OCI-LY1 (cell line): ENCODE measurements around the gene NAA10.

Experiments
- H2AFZ ChIP-seq: fragments of 200-600 bp; sonication (generic), shearing (Covaris generic); 2 replicates; pipeline ENCODE4 v1.6.0; 2014; ENCODE audit warnings: antibody characterized with exemption, mild to moderate bottlenecking, low read length
- H3F3A ChIP-seq: fragments of 200-600 bp; sonication (generic), shearing (Covaris generic); 2 replicates; pipeline ENCODE4 v1.6.0; 2014; ENCODE audit warnings: mild to moderate bottlenecking, antibody characterized with exemption, low read length, moderate library complexity; ENCODE audit not compliant: insufficient read depth
- H3K27ac ChIP-seq: fragments of 200-600 bp; sonication (generic); 2 replicates; pipeline ENCODE4 v1.5.1; 2014; ENCODE audit warnings: low read length, mixed run types, mild to moderate bottlenecking, low read depth; ENCODE audit not compliant: poor library complexity, severe bottlenecking
- H3K27me3 ChIP-seq: fragments of 200-600 bp; sonication (generic); 2 replicates; pipeline ENCODE4 v1.6.0; 2014; ENCODE audit warnings: antibody characterized with exemption, mild to moderate bottlenecking, low read length, moderate library complexity; ENCODE audit not compliant: insufficient read depth
- H3K36me3 ChIP-seq: fragments of 200-600 bp; sonication (generic); 2 replicates; pipeline ENCODE4 v1.6.1; 2014; ENCODE audit warnings: mild to moderate bottlenecking, antibody characterized with exemption, low read length, moderate library complexity, mixed read lengths; ENCODE audit not compliant: insufficient read depth
- H3K4me1 ChIP-seq: fragments of 200-600 bp; sonication (generic); 2 replicates; pipeline ENCODE4 v1.5.1; 2014; ENCODE audit warnings: mild to moderate bottlenecking, low read length, moderate library complexity; ENCODE audit not compliant: insufficient read depth, severe bottlenecking
- H3K4me2 ChIP-seq: fragments of 200-600 bp; sonication (generic), shearing (Covaris generic); 2 replicates; pipeline ENCODE4 v1.6.1; 2014; ENCODE audit warnings: low read length
- H3K4me3 ChIP-seq: fragments of 200-600 bp; sonication (generic); 2 replicates; pipeline ENCODE4 v1.5.1; 2014; ENCODE audit warnings: low read length, low read depth, mild to moderate bottlenecking, mixed read lengths; ENCODE audit not compliant: poor library complexity, severe bottlenecking
- H3K79me2 ChIP-seq: fragments of 200-600 bp; shearing (Covaris generic); 2 replicates; pipeline ENCODE4 v1.6.1; 2016; ENCODE audit warnings: mixed run types, low read length, mixed read lengths; ENCODE audit not compliant: insufficient read depth
- H3K9ac ChIP-seq: fragments of 200-600 bp; sonication (generic), shearing (Covaris generic); 2 replicates; pipeline ENCODE4 v1.6.1; 2014; ENCODE audit warnings: mild to moderate bottlenecking, low read length, mixed read lengths
- H3K9me2 ChIP-seq: fragments of 200-600 bp; sonication (generic), shearing (Covaris generic); 2 replicates; pipeline ENCODE4 v1.6.1; 2014; ENCODE audit warnings: low read depth, mild to moderate bottlenecking, low read length, mixed read lengths
- H3K9me3 ChIP-seq: fragments of 200-600 bp; shearing (Covaris generic); 2 replicates; pipeline ENCODE4 v1.6.1; 2014; ENCODE audit warnings: low read length, mixed read lengths
- H4K20me1 ChIP-seq: fragments of 200-600 bp; sonication (generic), shearing (Covaris generic); 2 replicates; pipeline ENCODE4 v1.6.0; 2016; ENCODE audit warnings: mild to moderate bottlenecking, low read length; ENCODE audit not compliant: insufficient read depth
- CTCF ChIP-seq: fragments of 200-600 bp; sonication (generic), shearing (Covaris generic); IDR thresholded peaks from 2 replicates; pipeline ENCODE4 v1.5.1; 2017; ENCODE audit warnings: mild to moderate bottlenecking, antibody characterized with exemption, low read length, moderate library complexity, mixed read lengths
- EZH2 ChIP-seq: fragments of 200-600 bp; sonication (generic), shearing (Covaris generic); IDR thresholded peaks from 2 replicates; pipeline ENCODE4 v1.8.0; 2017; ENCODE audit warnings: borderline replicate concordance, mixed run types, mild to moderate bottlenecking, antibody characterized with exemption, low read length, moderate library complexity, mixed read lengths

Gene NAA10

GRCh38 chrX:153888344-153888743 is 46.5 kb downstream of the NAA10 start:
- Histone ChIP-seq H3K27me3 (no peaks in the 10 kb centered on the region), H3K4me2 (no peak overlapping the region)
- TF ChIP-seq EZH2 (no peak), CTCF (no peak)

GRCh38 chrX:153887385-153887784 is 47.5 kb downstream of the NAA10 start:
- Histone ChIP-seq H3K9me3 (no peaks in the 10 kb centered on the region), H3K4me3 (no peak overlapping the region), H2AFZ (no peak overlapping the region), H3K4me1 (no peaks in the 10 kb centered on the region), H3K79me2 (no peaks in the 10 kb centered on the region), H3K9me2 (no peaks in the 10 kb centered on the region), H3K36me3 (no peaks in the 10 kb centered on the region), H4K20me1 (no peaks in the 10 kb centered on the region), H3K9ac (no peak overlapping the region), H3K4me2 (no peak overlapping the region), H3K27ac (no peak overlapping the region), H3F3A (no peaks in the 10 kb centered on the region), H3K27me3 (no peaks in the 10 kb centered on the region)
- no peak for TF ChIP-seq CTCF
- no peak for TF ChIP-seq EZH2

More at GRCh38 chrX:153888344-153888743, 46.5 kb downstream of the NAA10 start:
- H2AFZ ChIP-seq, result no peak overlapping the region
- H4K20me1 ChIP-seq, result no peaks in the 10 kb centered on the region
- H3K9ac ChIP-seq, result no peak overlapping the region
- H3K4me3 ChIP-seq, result no peak overlapping the region
- H3F3A ChIP-seq, result no peaks in the 10 kb centered on the region
- H3K4me1 ChIP-seq, result no peaks in the 10 kb centered on the region
- H3K27ac ChIP-seq, result no peak overlapping the region
- no peaks in the 10 kb centered on the region for H3K9me2 ChIP-seq
- no peaks in the 10 kb centered on the region for H3K9me3 ChIP-seq
- no peaks in the 10 kb centered on the region for H3K79me2 ChIP-seq
- no peaks in the 10 kb centered on the region for H3K36me3 ChIP-seq

- Histone ChIP-seq H4K20me1 (no peaks in the 10 kb centered on the region), H3K4me2 (no peak overlapping the region), H3K9me3 (no peaks in the 10 kb centered on the region), H2AFZ (no peak overlapping the region), H3K27me3 (no peaks in the 10 kb centered on the region), H3K4me1 (no peaks in the 10 kb centered on the region), H3K9ac (no peak overlapping the region), H3K9me2 (no peaks in the 10 kb centered on the region), H3K4me3 (no peak overlapping the region), H3K36me3 (no peaks in the 10 kb centered on the region), H3K27ac (no peak overlapping the region), H3F3A (no peaks in the 10 kb centered on the region), H3K79me2 (no peaks in the 10 kb centered on the region)
- TF ChIP-seq CTCF (no peak), EZH2 (no peak)
These were observed 47.9 kb downstream of the NAA10 start for GRCh38 chrX:153886915-153887314.
